H9 (cell line): Measurements from ENCODE around the gene PRR35. TPM values are rescaled to one million over a fixed set of nuclear protein-coding genes. Genes with fewer than 3 reads are reported as not detected.

ENCODE experiments used
- DNase-seq: peaks from one replicate; pipeline ENCODE4 v3.0.0-alpha.2; 2017
- H2AFZ ChIP-seq: one replicate; pipeline ENCODE4 v1.6.1; 2013; ENCODE audit warnings: mild to moderate bottlenecking, low read length, control low read depth, moderate library complexity
- H2AK5ac ChIP-seq: 2 replicates; pipeline ENCODE4 v1.6.1; 2013; ENCODE audit warnings: low read length, control low read depth, mixed read lengths; ENCODE audit not compliant: insufficient read length
- H2BK120ac ChIP-seq: one replicate; pipeline ENCODE4 v1.6.1; 2013; ENCODE audit warnings: low read depth, mild to moderate bottlenecking, low read length, control low read depth, inconsistent platforms; ENCODE audit not compliant: poor library complexity, severe bottlenecking
- H2BK12ac ChIP-seq: 2 replicates; pipeline ENCODE4 v1.6.1; 2013; ENCODE audit warnings: low read length, control low read depth, mixed read lengths, low read depth; ENCODE audit not compliant: insufficient read length
- H2BK15ac ChIP-seq: 2 replicates; pipeline ENCODE4 v1.6.1; 2013; ENCODE audit warnings: low read depth, low read length, control low read depth
- H2BK20ac ChIP-seq: one replicate; pipeline ENCODE4 v1.6.1; 2013; ENCODE audit warnings: low read depth, mild to moderate bottlenecking, low read length, control low read depth, inconsistent platforms; ENCODE audit not compliant: poor library complexity, severe bottlenecking
- H2BK5ac ChIP-seq: 2 replicates; pipeline ENCODE4 v1.6.1; 2013; ENCODE audit warnings: low read length, control low read depth, mixed read lengths; ENCODE audit not compliant: insufficient read length
- H3K14ac ChIP-seq: 2 replicates; pipeline ENCODE4 v1.6.1; 2013; ENCODE audit warnings: low read length, control low read depth; ENCODE audit not compliant: insufficient read depth
- H3K18ac ChIP-seq: 2 replicates; pipeline ENCODE4 v1.6.1; 2013; ENCODE audit warnings: low read depth, mild to moderate bottlenecking, mixed read lengths, low read length, control low read depth; ENCODE audit not compliant: insufficient read length
- H3K23ac ChIP-seq: 2 replicates; pipeline ENCODE4 v1.6.1; 2013; ENCODE audit warnings: low read length, control low read depth, mixed read lengths, low read depth; ENCODE audit not compliant: insufficient read length
- H3K23me2 ChIP-seq: 2 replicates; pipeline ENCODE4 v1.6.1; 2013; ENCODE audit warnings: low read depth, mild to moderate bottlenecking, mixed read lengths, low read length, control low read depth; ENCODE audit not compliant: insufficient read length, poor library complexity, severe bottlenecking
- H3K27ac ChIP-seq: 2 replicates; pipeline ENCODE4 v1.5.1; 2013; ENCODE audit warnings: low read length, control low read depth, mixed read lengths, low read depth; ENCODE audit not compliant: insufficient read length
- H3K27me3 ChIP-seq: 2 replicates; pipeline ENCODE4 v1.6.1; 2013; ENCODE audit warnings: low read length, control low read depth, inconsistent platforms; ENCODE audit not compliant: insufficient read depth
- H3K4ac ChIP-seq: 2 replicates; pipeline ENCODE4 v1.6.1; 2013; ENCODE audit warnings: low read depth, mild to moderate bottlenecking, control low read depth, inconsistent platforms, low read length, moderate library complexity
- H3K4me1 ChIP-seq: 2 replicates; pipeline ENCODE4 v1.6.1; 2013; ENCODE audit warnings: low read length, control low read depth, inconsistent platforms; ENCODE audit not compliant: insufficient read depth
- H3K4me2 ChIP-seq: 2 replicates; pipeline ENCODE4 v1.6.1; 2013; ENCODE audit warnings: low read length, control low read depth, mixed read lengths; ENCODE audit not compliant: insufficient read length, insufficient read depth
- H3K56ac ChIP-seq: 2 replicates; pipeline ENCODE4 v1.6.1; 2013; ENCODE audit warnings: low read depth, mild to moderate bottlenecking, mixed read lengths, low read length, control low read depth; ENCODE audit not compliant: insufficient read length
- H3K79me1 ChIP-seq: 2 replicates; pipeline ENCODE4 v1.6.1; 2013; ENCODE audit warnings: low read depth, mild to moderate bottlenecking, moderate library complexity, low read length, control low read depth, inconsistent platforms; ENCODE audit not compliant: insufficient read depth, poor library complexity, severe bottlenecking
- H3K79me2 ChIP-seq: 2 replicates; pipeline ENCODE4 v1.6.1; 2013; ENCODE audit warnings: low read length, control low read depth, inconsistent platforms; ENCODE audit not compliant: insufficient read depth
- H3K9ac ChIP-seq: 2 replicates; pipeline ENCODE4 v1.6.1; 2013; ENCODE audit warnings: low read length, control low read depth, mixed read lengths; ENCODE audit not compliant: insufficient read length; ENCODE audit errors: extremely low read depth
- H3K9me3 ChIP-seq: one replicate; pipeline ENCODE4 v1.6.1; 2013; ENCODE audit warnings: low read depth, low read length, inconsistent platforms; ENCODE audit not compliant: control insufficient read depth
- H3T11ph ChIP-seq: one replicate; pipeline ENCODE4 v1.6.1; 2013; ENCODE audit warnings: mild to moderate bottlenecking, low read length, control low read depth, inconsistent platforms
- H4K20me1 ChIP-seq: one replicate; pipeline ENCODE4 v1.6.1; 2013; ENCODE audit not compliant: control insufficient read depth, insufficient read length, insufficient read depth
- H4K5ac ChIP-seq: 2 replicates; pipeline ENCODE4 v1.6.1; 2013; ENCODE audit warnings: low read depth, mild to moderate bottlenecking, mixed read lengths, low read length, control low read depth; ENCODE audit not compliant: insufficient read length
- H4K8ac ChIP-seq: replicated peaks from 2 replicates; pipeline ENCODE4 v1.6.1; 2013; ENCODE audit warnings: low read length, control low read depth, mixed read lengths, low read depth; ENCODE audit not compliant: insufficient read length
- H4K91ac ChIP-seq: 2 replicates; pipeline ENCODE4 v1.6.1; 2013; ENCODE audit warnings: low read depth, mild to moderate bottlenecking, moderate library complexity, mixed read lengths, low read length, control low read depth; ENCODE audit not compliant: insufficient read length
- H3K27ac Mint-ChIP-seq, 3 experiments: 2 replicates in 2 of 3; 3 replicates in 1 of 3; pipeline ENCODE4 v1.8.0; 2020 to 2021; ENCODE audit warnings: mixed read lengths in 3 of 3, mild to moderate bottlenecking in 1 of 3, moderate library complexity in 1 of 3
- H3K27me3 Mint-ChIP-seq: 2 replicates; pipeline ENCODE4 v1.8.0; 2021; ENCODE audit warnings: low read depth, mild to moderate bottlenecking, moderate library complexity, mixed read lengths
- H3K36me3 Mint-ChIP-seq, 3 experiments: 2 replicates in 2 of 3; 3 replicates in 1 of 3; pipeline ENCODE4 v1.8.0; 2020 to 2021; ENCODE audit warnings: low read depth in 3 of 3, mixed read lengths in 3 of 3; ENCODE audit not compliant: insufficient read depth in 1 of 3
- H3K4me1 Mint-ChIP-seq, 2 experiments: 2 replicates each; pipeline ENCODE4 v1.8.0; 2020; ENCODE audit warnings: mixed read lengths in 2 of 2
- H3K4me3 Mint-ChIP-seq, 2 experiments: 2 replicates in 1 of 2; 3 replicates in 1 of 2; pipeline ENCODE4 v1.8.0; 2020 to 2021; ENCODE audit warnings: mild to moderate bottlenecking in 2 of 2, mixed read lengths in 2 of 2, moderate library complexity in 1 of 2
- H3K9me3 Mint-ChIP-seq, 2 experiments: 2 replicates in 1 of 2; 3 replicates in 1 of 2; pipeline ENCODE4 v1.8.0; 2020; ENCODE audit warnings: mild to moderate bottlenecking in 2 of 2, mixed read lengths in 2 of 2, moderate library complexity in 1 of 2
- WGBS: extraction: QIAGEN DNeasy Blood & Tissue Kit; methylation state at CpG from one replicate; pipeline ENCODE4 v1.1.7; 2013; ENCODE audit warnings: missing lambda C conversion rate, low lambda C conversion rate, mixed read lengths; ENCODE audit not compliant: insufficient read length; ENCODE audit errors: extremely low coverage; 5-methylcytosine and 5-hydroxymethylcytosine counted together
- total RNA-seq: library from RNA; stranded (reverse); gene quantifications from 2 replicates; pipeline ENCODE4 v1.2.1, GENCODE V29; 2021
- TF ChIP-seq, protein P1 (sequence below): fragments of 200-600 bp; sonication (generic); conservative IDR thresholded peaks from 3 replicates; pipeline ENCODE4 v1.8.0; 2021; ENCODE audit warnings: antibody characterized with exemption, mild to moderate bottlenecking

Gene PRR35
- total RNA-seq, 1 experiment from 2014 or later, result 0.33 TPM

DNA sequence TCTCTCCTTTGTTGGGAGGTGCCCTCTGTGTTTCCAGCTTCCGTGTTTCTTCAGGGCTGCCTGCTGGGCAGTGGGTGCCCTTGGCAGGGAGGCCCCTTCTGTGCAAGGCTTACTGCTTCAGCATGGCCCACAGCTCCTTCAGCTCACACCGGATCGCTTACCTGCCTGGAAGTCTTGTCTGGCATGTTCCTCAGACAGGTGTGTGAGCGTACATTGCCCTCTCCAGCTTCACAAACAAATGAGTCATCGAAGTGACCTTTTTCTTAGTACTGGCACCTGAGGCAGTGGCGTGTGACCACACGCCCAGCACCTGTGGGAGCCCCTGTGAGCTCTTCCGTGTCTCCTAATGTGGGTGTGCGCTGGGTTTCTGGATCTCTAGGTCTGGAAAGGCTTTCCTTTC lies 33.2 kb downstream of the PRR35 start:
- H3K27me3 Mint-ChIP-seq, result peaks cover 29% of the 10 kb centered on the region
- no peak overlapping the region for H2BK5ac ChIP-seq
- TF ChIP-seq, protein P1, sequence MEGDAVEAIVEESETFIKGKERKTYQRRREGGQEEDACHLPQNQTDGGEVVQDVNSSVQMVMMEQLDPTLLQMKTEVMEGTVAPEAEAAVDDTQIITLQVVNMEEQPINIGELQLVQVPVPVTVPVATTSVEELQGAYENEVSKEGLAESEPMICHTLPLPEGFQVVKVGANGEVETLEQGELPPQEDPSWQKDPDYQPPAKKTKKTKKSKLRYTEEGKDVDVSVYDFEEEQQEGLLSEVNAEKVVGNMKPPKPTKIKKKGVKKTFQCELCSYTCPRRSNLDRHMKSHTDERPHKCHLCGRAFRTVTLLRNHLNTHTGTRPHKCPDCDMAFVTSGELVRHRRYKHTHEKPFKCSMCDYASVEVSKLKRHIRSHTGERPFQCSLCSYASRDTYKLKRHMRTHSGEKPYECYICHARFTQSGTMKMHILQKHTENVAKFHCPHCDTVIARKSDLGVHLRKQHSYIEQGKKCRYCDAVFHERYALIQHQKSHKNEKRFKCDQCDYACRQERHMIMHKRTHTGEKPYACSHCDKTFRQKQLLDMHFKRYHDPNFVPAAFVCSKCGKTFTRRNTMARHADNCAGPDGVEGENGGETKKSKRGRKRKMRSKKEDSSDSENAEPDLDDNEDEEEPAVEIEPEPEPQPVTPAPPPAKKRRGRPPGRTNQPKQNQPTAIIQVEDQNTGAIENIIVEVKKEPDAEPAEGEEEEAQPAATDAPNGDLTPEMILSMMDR, result no peak
- no peak overlapping the region for H3K18ac ChIP-seq
- H3K27me3 ChIP-seq, result no peaks in the 10 kb centered on the region; the same call in 1 of the 2 replicates
- no peak overlapping the region for H3K14ac ChIP-seq
- H3K4me3 Mint-ChIP-seq, result peak overlapping the region in 1 of 2 experiments; percentile 63; a peak in 2 of 5 replicates
- H3T11ph ChIP-seq, result no peak overlapping the region
- H4K91ac ChIP-seq, result no peak overlapping the region
- H2BK15ac ChIP-seq, result no peak overlapping the region
- no peak overlapping the region for H2AK5ac ChIP-seq
- no peak overlapping the region for H3K4me2 ChIP-seq
- peaks cover 2% of the 10 kb centered on the region for H3K23me2 ChIP-seq
- no peak overlapping the region for H3K56ac ChIP-seq
- H3K9ac ChIP-seq, result no peak overlapping the region
- H3K9me3 ChIP-seq, result no peaks in the 10 kb centered on the region
- no peak overlapping the region for H4K5ac ChIP-seq
- H3K27ac ChIP-seq, result no peak overlapping the region
- H4K20me1 ChIP-seq, result no peaks in the 10 kb centered on the region
- no peaks in the 10 kb centered on the region; the same call in 1 of the 2 replicates for H3K79me2 ChIP-seq
- H3K4me1 Mint-ChIP-seq, result peaks cover 10 to 12% of the 10 kb centered on the region in 2 experiments
- peak overlapping the region in 1 of 3 experiments; percentile 20; a peak in 2 of 7 replicates for H3K27ac Mint-ChIP-seq
- H3K9me3 Mint-ChIP-seq, result 0 out of 5 replicates have a peak, but pooled peaks cover 0 to 3% of the 10 kb centered on the region in 2 experiments
- peaks cover 5 to 15% (median 15%) of the 10 kb centered on the region in 3 experiments; a peak in 6 of 7 replicates for H3K36me3 Mint-ChIP-seq
- H2AFZ ChIP-seq, result no peak overlapping the region
- H2BK120ac ChIP-seq, result no peak overlapping the region
- no peak overlapping the region for H2BK12ac ChIP-seq
- H4K8ac ChIP-seq, result no peak overlapping the region
- no peaks in the 10 kb centered on the region for H3K4me1 ChIP-seq
- no peak overlapping the region for H3K4ac ChIP-seq
- H2BK20ac ChIP-seq, result no peak overlapping the region
- no peak overlapping the region for H3K23ac ChIP-seq
- H3K79me1 ChIP-seq, result peaks cover 3% of the 10 kb centered on the region
- no CpG with 5 or more reads among the region's 9 CpGs for WGBS
- DNase-seq, result no peak
